ENCODE data around the gene HCN4.
"Not testable (repeated sequence)": the region's sequence is repeated elsewhere in the genome, so short reads cannot be mapped to it uniquely, and the experiment has no call there.

The HCN4 gene

GRCh38 chr15:73368301-73369136 is at the start of gene HCN4:
Gene HCN4, minus strand, starts transcription at chr15:73368958. Its CDS starts 688 bp downstream, at chr15:73368270.
- no peak for DNase-seq

DNA sequence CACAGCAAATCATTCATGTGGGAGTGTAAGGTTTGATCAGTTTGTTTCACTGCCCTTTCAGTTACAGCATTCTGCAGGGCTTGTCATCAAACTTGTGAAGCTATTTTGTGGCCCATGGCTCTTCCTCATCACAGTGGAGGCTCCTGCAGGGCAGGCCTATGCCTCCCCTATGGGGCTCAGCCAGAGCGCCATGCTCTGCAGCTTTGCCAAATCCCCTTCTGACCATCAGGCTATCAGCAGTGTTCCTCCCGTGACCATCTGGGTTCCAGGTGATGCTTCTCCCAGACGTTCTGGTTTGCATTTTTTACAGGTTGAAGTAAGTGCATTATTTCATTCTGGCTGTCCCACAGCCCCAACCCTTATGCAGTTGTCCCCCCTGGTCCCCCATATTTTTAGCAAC is 46.1 kb upstream of the HCN4 start:
- no peak for DNase-seq

DNA sequence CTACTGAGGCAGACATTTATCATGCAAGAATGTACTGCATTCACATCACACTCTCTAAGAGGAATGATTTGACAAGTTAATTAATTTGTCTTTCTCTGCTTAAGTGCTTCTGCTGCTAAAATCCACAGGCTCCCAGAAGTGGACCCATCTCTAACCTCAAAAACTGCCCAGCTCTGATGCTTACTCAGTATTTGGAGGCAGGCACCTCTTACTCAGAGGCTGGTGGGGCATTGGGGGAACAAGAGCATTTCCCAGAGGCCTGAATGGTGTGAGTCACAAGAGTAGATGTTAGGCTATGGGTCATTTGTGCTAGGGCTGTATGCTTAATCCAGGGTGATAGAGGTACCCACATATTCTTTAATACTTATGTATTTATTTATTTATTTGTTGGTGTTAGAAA is 34.4 kb upstream of the HCN4 start:
- DNase-seq = no peak

- DNase-seq = not testable (repeated sequence)
These were observed 31.5 kb upstream of the HCN4 start for GRCh38 chr15:73400222-73400621.

GRCh38 chr15:73398861-73399260 is 30.1 kb upstream of the HCN4 start:
- DNase-seq = no peak

- no peak for DNase-seq
These were observed 28.7 kb upstream of the HCN4 start for GRCh38 chr15:73397461-73397860.

- no peak for DNase-seq
These were observed 26.9 kb upstream of the HCN4 start for GRCh38 chr15:73395671-73396070.

DNA sequence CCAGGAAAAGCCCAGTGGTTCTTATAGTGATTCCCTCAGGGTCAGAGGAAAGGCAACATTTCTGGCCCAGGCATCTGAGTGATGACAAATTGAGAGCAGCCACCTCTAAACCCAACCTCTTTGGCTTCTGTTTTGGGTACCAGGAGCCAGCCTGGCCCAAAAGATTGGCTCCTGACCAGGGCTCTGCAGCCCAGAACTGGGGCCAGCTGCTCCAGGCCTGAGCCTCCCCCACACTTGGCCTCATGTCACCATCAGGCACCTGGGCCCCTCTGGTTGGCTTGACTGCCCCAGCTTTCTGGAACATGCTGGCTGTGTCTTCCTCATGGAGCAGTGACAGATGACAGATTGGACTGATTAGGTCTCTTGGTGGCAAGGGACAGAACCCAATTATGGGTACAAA is 26.0 kb upstream of the HCN4 start:
- peak in 1 of 2 experiments; percentile 70 for DNase-seq

DNA sequence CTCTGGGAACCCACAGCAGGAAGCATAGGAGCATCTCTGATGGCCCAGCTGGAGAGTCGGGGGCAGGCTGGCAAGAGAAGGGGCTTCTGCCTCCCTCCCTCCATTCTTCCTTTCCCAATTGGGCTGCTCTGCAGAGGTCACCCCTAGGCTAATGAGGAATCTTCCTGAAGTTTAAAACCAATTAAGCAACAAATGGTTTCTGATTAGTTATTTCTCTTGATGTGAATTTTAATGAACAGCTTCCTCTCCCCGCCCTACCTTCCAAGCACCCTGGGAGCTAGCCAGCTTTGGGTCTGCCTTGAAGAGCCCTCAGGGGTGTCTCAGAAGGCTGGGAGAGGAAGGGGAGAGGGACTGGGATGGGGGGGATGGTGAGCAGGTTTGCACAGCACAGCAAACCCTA is 24.6 kb upstream of the HCN4 start:
- no peak for DNase-seq

GRCh38 chr15:73392025-73392424 is 23.3 kb upstream of the HCN4 start:
- no peak for DNase-seq

DNA sequence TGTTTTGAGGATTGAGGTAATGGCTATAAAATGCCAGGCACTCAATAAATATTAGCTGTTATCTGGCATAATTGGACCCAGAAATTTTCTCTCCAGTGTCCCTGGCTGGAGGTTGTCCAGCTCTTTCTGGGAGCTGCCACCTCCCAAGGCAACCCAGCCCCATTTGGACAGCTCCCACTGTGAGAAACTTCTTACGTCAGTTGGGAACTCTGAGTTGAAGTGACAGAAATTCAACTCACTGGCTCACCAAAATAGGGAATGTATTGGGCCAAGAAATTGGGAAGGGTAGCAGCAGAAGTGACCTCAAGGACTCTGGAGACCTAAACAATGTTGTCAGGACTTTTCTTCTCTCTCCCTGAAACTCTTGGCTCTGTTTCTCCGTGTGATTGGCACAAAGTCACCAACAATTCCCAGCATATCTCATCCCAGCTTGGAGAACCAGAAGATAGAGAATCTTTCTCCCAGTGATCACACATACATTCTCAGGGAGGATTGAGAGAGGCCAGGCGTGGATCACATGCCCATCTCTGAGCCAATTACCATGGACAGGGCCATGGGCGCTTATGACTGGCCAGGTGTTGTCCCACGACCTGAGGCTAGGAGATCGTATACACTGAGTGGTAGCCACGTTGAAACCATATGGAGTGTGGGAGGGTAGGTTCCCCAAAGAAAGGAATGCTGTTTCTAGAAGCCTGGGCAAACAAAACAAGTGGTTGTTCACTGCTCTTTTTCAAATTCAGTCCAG is 22.5 kb upstream of the HCN4 start:
- DNase-seq = no peak

DNA sequence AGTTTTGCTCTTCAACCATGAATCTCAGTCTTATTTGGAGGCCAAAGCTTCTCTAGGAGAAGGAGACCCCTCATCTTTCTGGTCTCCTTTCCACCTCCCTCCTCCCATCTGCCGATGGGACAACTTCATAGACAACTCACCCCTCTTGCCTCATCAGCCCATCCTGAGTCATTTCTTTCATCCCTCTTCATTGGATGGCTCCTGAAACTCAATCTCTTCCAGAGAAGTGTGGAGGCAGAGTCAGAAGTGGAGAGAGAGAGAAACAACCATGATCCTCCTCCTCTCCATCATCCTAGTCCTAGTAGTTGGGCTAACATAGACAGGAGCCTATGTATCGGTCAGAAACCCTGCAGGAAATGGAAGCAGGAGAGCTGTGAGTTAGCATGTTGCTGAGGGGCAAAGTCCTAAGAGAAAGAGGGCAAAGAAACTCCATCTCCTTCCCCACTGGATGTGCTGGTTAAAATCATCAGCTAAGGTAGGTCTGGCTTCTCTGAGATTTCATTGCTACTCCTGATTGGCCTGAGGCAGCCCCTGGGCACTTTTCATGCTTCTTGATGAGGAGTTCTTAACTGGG is 21.3 kb upstream of the HCN4 start:
- no peak for DNase-seq

GRCh38 chr15:73389539-73389938 is 20.8 kb upstream of the HCN4 start:
- DNase-seq = no peak

GRCh38 chr15:73388256-73388781 is 19.6 kb upstream of the HCN4 start:
- DNase-seq = no peak

- DNase-seq = no peak
These were observed 18.9 kb upstream of the HCN4 start for GRCh38 chr15:73387507-73388255.

- no peak for DNase-seq
These were observed 18.2 kb upstream of the HCN4 start for GRCh38 chr15:73386886-73387506.

DNA sequence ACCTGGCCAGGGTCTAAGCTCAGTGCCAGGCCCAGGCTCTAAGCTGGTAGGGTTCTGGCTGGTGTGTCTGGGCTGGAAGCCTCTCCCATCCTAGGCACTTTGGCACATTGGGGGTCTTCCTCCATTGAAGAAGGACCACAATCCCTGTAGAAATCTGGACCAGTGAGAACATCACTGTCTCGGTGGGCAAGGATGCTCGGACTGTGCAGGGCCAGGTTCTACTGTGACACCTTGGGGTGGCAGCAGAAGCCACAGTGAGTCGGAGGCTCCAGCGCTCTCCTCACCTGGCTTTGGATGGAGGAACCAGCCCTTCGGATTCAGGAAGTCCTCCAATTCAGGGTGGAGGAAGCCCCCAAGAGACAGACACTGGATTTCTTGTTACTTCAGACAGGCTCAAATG is 17.5 kb upstream of the HCN4 start:
- no peak for DNase-seq

GRCh38 chr15:73385205-73385604 is 16.4 kb upstream of the HCN4 start:
- DNase-seq = no peak

DNA sequence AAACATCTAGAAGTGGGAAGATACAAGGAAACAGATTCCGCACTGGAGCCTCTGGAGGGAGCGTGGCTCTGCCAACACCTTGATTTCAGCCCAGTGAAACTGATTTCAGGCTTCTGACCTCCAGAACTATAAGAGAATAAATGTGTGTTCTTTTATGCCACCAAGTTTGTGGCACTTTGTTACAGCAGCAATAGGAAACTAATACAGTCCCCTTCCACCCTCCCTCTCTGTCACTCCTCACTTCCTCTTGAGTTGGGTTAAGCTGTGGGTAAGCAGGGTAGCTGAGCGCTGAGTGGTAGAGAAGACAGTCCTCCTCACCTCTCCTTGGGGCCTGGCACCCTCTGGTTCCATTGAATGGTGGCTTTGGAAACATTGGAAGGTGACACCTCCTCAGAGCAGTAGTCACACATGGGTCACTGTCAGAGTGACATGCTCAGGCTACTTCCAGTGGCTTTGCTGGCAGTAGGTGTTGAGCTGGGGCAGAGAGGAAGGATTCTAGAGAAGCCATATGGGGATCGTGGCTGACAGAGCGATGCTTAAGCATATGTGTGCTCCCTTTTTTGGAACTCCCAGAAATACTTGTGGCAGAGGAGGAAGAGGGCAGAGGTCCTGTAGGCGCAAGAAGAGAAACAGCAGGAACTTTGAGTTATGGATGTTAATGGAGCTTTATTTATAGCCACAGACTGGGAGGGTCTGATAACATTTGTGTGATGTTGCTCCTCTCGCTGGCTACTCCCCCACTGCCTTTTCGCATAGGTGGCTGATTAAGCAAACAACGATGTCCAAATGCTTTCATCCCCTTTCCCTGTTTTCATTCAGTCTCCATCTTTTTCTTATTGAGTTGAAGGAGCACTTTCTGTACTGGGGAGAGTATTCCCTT is 14.8 kb upstream of the HCN4 start:
- DNase-seq = no peak

DNA sequence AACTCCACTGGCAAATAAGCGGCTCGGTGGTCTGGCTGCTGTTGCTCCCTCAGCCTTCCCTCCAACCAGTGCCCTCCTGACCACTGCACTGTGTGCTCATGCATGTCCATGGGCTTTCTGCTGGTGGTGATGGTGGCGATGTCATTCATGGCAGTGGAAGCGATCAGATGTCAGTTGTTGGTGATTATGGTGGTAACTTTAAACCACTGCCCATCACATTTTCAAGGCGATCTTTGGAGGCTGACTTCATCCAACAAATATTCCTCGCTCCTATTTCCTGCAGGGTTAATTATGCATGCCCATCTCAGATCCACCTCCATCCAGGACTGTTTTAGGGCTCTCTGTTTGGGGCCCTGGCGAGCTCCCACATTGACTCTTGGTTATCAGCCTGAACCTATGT is 13.4 kb upstream of the HCN4 start:
- DNase-seq = no peak

DNA sequence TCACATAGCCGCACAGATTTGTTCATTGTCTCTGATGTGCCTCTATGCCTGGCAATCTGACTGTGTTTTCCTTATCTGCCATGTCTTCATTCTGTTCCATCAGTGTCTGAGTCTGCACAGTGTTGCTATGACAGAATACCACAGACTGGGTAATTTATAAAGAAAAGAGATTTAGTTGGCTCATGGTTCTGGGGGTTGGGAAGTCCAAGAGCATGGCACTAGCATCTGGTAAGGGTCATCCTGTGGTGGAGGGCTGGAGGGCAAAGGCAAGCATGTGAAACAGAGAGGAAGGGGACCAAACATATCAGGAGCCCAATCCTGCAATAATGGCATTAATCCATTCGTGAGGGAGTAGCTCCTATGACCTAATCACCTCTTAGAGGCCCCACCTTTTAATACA is 11.9 kb upstream of the HCN4 start:
- DNase-seq = no peak
